HG02970 (cell line): ENCODE results near the gene ACSF3.

Experiments used
- ATAC-seq: cut with Tn5 transposase; IDR thresholded peaks from one replicate; pipeline ENCODE4 v1.9.1; 2021; ENCODE audit warnings: mild to moderate bottlenecking, moderate library complexity, moderate number of reproducible peaks; ENCODE audit not compliant: unreplicated experiment, low FRiP score

Gene ACSF3

GRCh38 chr16:89139907-89140361, 46.3 kb downstream of the ACSF3 start:
- no peak for ATAC-seq

- ATAC-seq: no peak
These were observed 46.7 kb downstream of the ACSF3 start for GRCh38 chr16:89140401-89140800.

GRCh38 chr16:89140981-89141883, 47.6 kb downstream of the ACSF3 start:
- no peak for ATAC-seq

GRCh38 chr16:89141884-89142267, 48.2 kb downstream of the ACSF3 start:
- ATAC-seq: no peak

- ATAC-seq: no peak
These were observed 49.0 kb downstream of the ACSF3 start for GRCh38 chr16:89142474-89143195.

- no peak for ATAC-seq
These were observed 49.6 kb downstream of the ACSF3 start for GRCh38 chr16:89143201-89143741.

GRCh38 chr16:89143911-89144675, 50.4 kb downstream of the ACSF3 start:
- ATAC-seq: no peak

GRCh38 chr16:89144681-89145080, 51.0 kb downstream of the ACSF3 start:
- no peak for ATAC-seq

GRCh38 chr16:89145406-89146161, 51.9 kb downstream of the ACSF3 start:
- ATAC-seq: no peak

GRCh38 chr16:89146211-89147005, 52.8 kb downstream of the ACSF3 start:
- ATAC-seq: no peak

- ATAC-seq: no peak
These were observed 53.6 kb downstream of the ACSF3 start for GRCh38 chr16:89147085-89147817.

GRCh38 chr16:89149386-89149785, 55.7 kb downstream of the ACSF3 start:
- no peak for ATAC-seq

GRCh38 chr16:89150090-89150835, 56.6 kb downstream of the ACSF3 start:
- ATAC-seq: no peak

GRCh38 chr16:89150981-89151380, 57.3 kb downstream of the ACSF3 start:
- no peak for ATAC-seq

- ATAC-seq: no peak
These were observed 59.4 kb downstream of the ACSF3 start for GRCh38 chr16:89152831-89153700.

- no peak for ATAC-seq
These were observed 60.2 kb downstream of the ACSF3 start for GRCh38 chr16:89153848-89154271.
